ENCODE results near the gene TRAPPC4. TPM values are rescaled to one million over a fixed set of nuclear protein-coding genes. Genes with fewer than 3 reads are reported as not detected.

The TRAPPC4 gene
- polyA plus RNA-seq, 1 of the 3 experiments (the other 2 are of a cell fraction) = 368 TPM

- peak; percentile 66 for DNase-seq
- Histone ChIP-seq H2AFZ (ENCODE audit: low read depth) (peak overlapping the region; percentile 99), H3K9me2 (no peaks in the 10 kb centered on the region), H4K20me1 (ENCODE audit: insufficient read depth) (no peaks in the 10 kb centered on the region), H3F3A (replicated peaks; ENCODE audit: insufficient read depth) (peaks cover 23% of the 10 kb centered on the region), H3K9ac (peak overlapping the region; percentile 78), H3K27ac (ENCODE audit: low read depth in 2 of 2, low read length in 1 of 2) (peak overlapping the region; percentile 26 to 67; a peak in 3 of 4 replicates), H3K4me2 (peak overlapping the region; percentile 98), H3K9me3 (no peaks in the 10 kb centered on the region), H3K4me3 (ENCODE audit: low read depth in 2 of 2, low read length in 1 of 2) (peak overlapping the region; percentile 77 to 97), H3K79me2 (ENCODE audit: insufficient read depth) (peaks cover 51% of the 10 kb centered on the region), H3K27me3 (ENCODE audit: insufficient read depth) (no peaks in the 10 kb centered on the region), H3K4me1 (ENCODE audit: control insufficient read depth in 1 of 2, insufficient read depth in 2 of 2, low read depth in 1 of 2, low read length in 1 of 2) (peaks cover 5 to 16% of the 10 kb centered on the region in 2 experiments; a peak in 3 of 4 replicates), H3K36me3 (replicated peaks in 1 of 2; ENCODE audit: control insufficient read depth in 1 of 2, insufficient read depth in 2 of 2, low read length in 1 of 2) (peaks cover 3 to 24% of the 10 kb centered on the region in 2 experiments)
- peak; percentile 13; the same call in 1 of the 2 replicates for TF ChIP-seq GABPA (IDR thresholded peaks at IDR 0.05; ENCODE audit: low read depth)
- no peak for TF ChIP-seq SIN3A (IDR thresholded peaks at IDR 0.05; ENCODE audit: borderline replicate concordance, low read depth, low read length)
- TF ChIP-seq RFX5 (IDR thresholded peaks at IDR 0.05; ENCODE audit: low read length) = no peak
- peak; percentile 47 for TF ChIP-seq CTCF (IDR thresholded peaks at IDR 0.05)
- no peak for TF ChIP-seq ELF1 (IDR thresholded peaks at IDR 0.05)
- TF ChIP-seq RXRA (IDR thresholded peaks at IDR 0.05; ENCODE audit: borderline replicate concordance, low read depth) = no peak
- POLR2A ChIA-PET = interaction anchor here (1.0 to 1.6 kb wide), 3 partner anchors 8 to 206 kb away, joined by 3 to 5 read pairs (median 3); partner anchors contain the start of gene DDX6
- CTCF ChIA-PET = interaction anchor here (0.6 to 4.1 kb wide), 8 partner anchors 15 to 307 kb away, joined by 3 to 13 read pairs (median 4); partner anchors contain the start of genes BCL9L and UPK2
- WGBS (ENCODE audit: low lambda C conversion rate) = 24% methylated on average over 16 of the region's 22 CpGs
These were observed 21.5 kb upstream of the TRAPPC4 start for GRCh38 chr11:118996926-118997626.

- Histone ChIP-seq H2AFZ (ENCODE audit: low read depth) (peak within 1 kb of the TSS; percentile 99), H3K9me2 (no peaks in the 10 kb centered on the region), H3K79me2 (ENCODE audit: insufficient read depth) (peaks cover 58% of the 10 kb centered on the region), H3K36me3 (replicated peaks in 1 of 2; ENCODE audit: control insufficient read depth in 1 of 2, insufficient read depth in 2 of 2, low read length in 1 of 2) (peaks cover 3 to 32% of the 10 kb centered on the region in 2 experiments), H3K4me1 (ENCODE audit: control insufficient read depth in 1 of 2, insufficient read depth in 2 of 2, low read depth in 1 of 2, low read length in 1 of 2) (peaks cover 5 to 16% of the 10 kb centered on the region in 2 experiments; a peak in 3 of 4 replicates), H3K4me2 (peak within 1 kb of the TSS; percentile 98), H3K9me3 (no peaks in the 10 kb centered on the region), H3K27me3 (ENCODE audit: insufficient read depth) (no peaks in the 10 kb centered on the region), H3K4me3 (ENCODE audit: low read depth in 2 of 2, low read length in 1 of 2) (peak within 1 kb of the TSS; percentile 77 to 97), H3K9ac (peak within 1 kb of the TSS; percentile 78), H4K20me1 (ENCODE audit: insufficient read depth) (no peaks in the 10 kb centered on the region), H3F3A (replicated peaks; ENCODE audit: insufficient read depth) (peaks cover 23% of the 10 kb centered on the region), H3K27ac (ENCODE audit: low read depth in 2 of 2, low read length in 1 of 2) (peak within 1 kb of the TSS; percentile 67 to 69)
- CTCF ChIA-PET = interaction anchor here (0.6 to 4.1 kb wide), 6 partner anchors 14 to 308 kb away, joined by 3 to 13 read pairs (median 4); partner anchors contain the start of genes BCL9L and UPK2
- DNase-seq = peak; percentile 99
- WGBS (ENCODE audit: low lambda C conversion rate) = 3% methylated on average over 15 of the region's 54 CpGs
- TF ChIP-seq CHD2 (IDR thresholded peaks at IDR 0.05; ENCODE audit: low read length, partially characterized antibody) = peak; percentile 53
- TF ChIP-seq TAF1 (IDR thresholded peaks at IDR 0.05; ENCODE audit: borderline replicate concordance, low read depth, low read length) = peak; percentile 54; the same call in 1 of the 2 replicates
- TF ChIP-seq IRF3 (IDR thresholded peaks at IDR 0.05; ENCODE audit: low read depth, low read length) = no peak
- peak; percentile 88 for TF ChIP-seq MXI1 (IDR thresholded peaks at IDR 0.05; ENCODE audit: low read depth, low read length)
- 0 out of 2 replicates have a peak, but pooled peaks have one; percentile 18 for TF ChIP-seq SIN3A (IDR thresholded peaks at IDR 0.05; ENCODE audit: borderline replicate concordance, low read depth, low read length)
- TF ChIP-seq YY1 (IDR thresholded peaks at IDR 0.05; ENCODE audit: low read depth) = peak; percentile 77
- peak; percentile 88 for TF ChIP-seq POLR2AphosphoS5 (IDR thresholded peaks at IDR 0.05; ENCODE audit: low read depth, low read length)
- no peak for TF ChIP-seq TCF12 (IDR thresholded peaks at IDR 0.05)
- 0 out of 2 replicates have a peak, but pooled peaks have one; percentile 40 for TF ChIP-seq GABPA (IDR thresholded peaks at IDR 0.05; ENCODE audit: low read depth)
- TF ChIP-seq EZH2phosphoT487 (IDR thresholded peaks at IDR 0.05; ENCODE audit: borderline replicate concordance, low read depth) = no peak
- TF ChIP-seq MAX (IDR thresholded peaks at IDR 0.05; ENCODE audit: low read depth) = peak; percentile 72; the same call in 1 of the 2 replicates
- peak; percentile 56; the same call in 1 of the 2 replicates for TF ChIP-seq NRF1 (IDR thresholded peaks at IDR 0.05; ENCODE audit: low read depth, low read length)
- POLR2A ChIA-PET = interaction anchor here (0.6 to 1.6 kb wide), 5 partner anchors 8 to 207 kb away, joined by 3 to 5 read pairs (median 3); partner anchors contain the start of gene DDX6
These were observed 20.8 kb upstream of the TRAPPC4 start, which contains the start of gene CENATAC for GRCh38 chr11:118997627-118998387. Gene CENATAC, plus strand, starts transcription at chr11:118998138. Its CDS starts 60 bp downstream, at chr11:118998198.

Data from SK-N-SH (cell line).